Esophagus squamous epithelium (tissue), 4 donors: ENCODE measurements around the gene METRN.
A peak's percentile ranks its signal among the peaks of the same experiment; 100 is the strongest.

Source experiments
- POLR2A ChIP-seq, 4 donors: fragments of 450-650 bp; IDR thresholded peaks; one replicate each; pipeline ENCODE4 v1.6.1; 2017; ENCODE audit warnings: antibody characterized with exemption in 4 of 4, mild to moderate bottlenecking in 4 of 4, moderate library complexity in 3 of 4
- TF ChIP-seq, protein P1 (sequence below), 6 experiments: fragments of 450-650 bp in 4 of 6; fragments of 200-600 bp in 2 of 6; sonication (generic) in 2 of 6; IDR thresholded peaks; one replicate each; pipeline ENCODE4 v1.5.1; 2016 to 2019; ENCODE audit warnings: antibody characterized with exemption in 6 of 6, mild to moderate bottlenecking in 4 of 6, moderate library complexity in 4 of 6

DNA sequence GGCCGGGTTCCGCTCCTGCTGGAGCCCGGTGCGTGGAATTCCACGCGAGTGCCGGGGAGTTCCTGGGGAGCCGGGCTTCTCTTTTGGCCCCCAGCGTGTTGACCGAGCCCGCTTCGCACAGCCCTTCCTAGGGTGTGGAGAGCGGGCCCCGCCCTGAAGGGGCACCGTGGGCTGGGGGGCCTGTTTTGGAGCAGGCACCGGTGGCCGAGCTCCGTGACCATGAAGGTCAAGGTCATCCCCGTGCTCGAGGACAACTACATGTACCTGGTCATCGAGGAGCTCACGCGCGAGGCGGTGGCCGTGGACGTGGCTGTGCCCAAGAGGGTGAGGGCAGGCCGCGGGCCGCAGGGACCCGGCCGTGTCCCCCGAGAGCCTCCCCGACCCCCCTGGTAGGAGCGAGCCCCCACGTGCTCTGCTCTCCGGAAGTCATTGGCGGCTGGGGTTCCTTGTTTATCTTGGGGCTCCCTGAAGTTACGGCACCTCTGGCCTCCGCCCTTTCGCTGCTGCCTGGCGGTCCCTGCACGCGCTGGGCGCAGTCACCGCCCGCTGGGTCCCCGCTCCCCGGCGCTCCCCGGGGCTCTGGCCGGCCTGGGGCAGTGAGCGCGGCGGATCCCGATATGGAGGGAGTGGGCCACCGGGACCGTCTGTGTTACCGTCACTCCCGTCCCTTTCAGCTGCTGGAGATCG, 12.5 kb downstream of the METRN start:
- peak in 1 of 4 donors; percentile 36 for TF ChIP-seq POLR2A (IDR thresholded peaks at IDR 0.05)
- TF ChIP-seq, protein P1, sequence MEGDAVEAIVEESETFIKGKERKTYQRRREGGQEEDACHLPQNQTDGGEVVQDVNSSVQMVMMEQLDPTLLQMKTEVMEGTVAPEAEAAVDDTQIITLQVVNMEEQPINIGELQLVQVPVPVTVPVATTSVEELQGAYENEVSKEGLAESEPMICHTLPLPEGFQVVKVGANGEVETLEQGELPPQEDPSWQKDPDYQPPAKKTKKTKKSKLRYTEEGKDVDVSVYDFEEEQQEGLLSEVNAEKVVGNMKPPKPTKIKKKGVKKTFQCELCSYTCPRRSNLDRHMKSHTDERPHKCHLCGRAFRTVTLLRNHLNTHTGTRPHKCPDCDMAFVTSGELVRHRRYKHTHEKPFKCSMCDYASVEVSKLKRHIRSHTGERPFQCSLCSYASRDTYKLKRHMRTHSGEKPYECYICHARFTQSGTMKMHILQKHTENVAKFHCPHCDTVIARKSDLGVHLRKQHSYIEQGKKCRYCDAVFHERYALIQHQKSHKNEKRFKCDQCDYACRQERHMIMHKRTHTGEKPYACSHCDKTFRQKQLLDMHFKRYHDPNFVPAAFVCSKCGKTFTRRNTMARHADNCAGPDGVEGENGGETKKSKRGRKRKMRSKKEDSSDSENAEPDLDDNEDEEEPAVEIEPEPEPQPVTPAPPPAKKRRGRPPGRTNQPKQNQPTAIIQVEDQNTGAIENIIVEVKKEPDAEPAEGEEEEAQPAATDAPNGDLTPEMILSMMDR (IDR thresholded peaks at IDR 0.05), result no peak
